ENCODE measurements around the gene KRTAP4-12.
"Not testable (repeated sequence)": the region's sequence is repeated elsewhere in the genome, so short reads cannot be mapped to it uniquely, and the experiment has no call there.

- not testable (repeated sequence) for TF ChIP-seq CTCF (IDR thresholded peaks at IDR 0.05; ENCODE audit: poor library complexity, severe bottlenecking); EZH2 (IDR thresholded peaks at IDR 0.05; ENCODE audit: borderline replicate concordance, insufficient read depth, low read length, poor library complexity, severe bottlenecking); POLR2AphosphoS5 (IDR thresholded peaks at IDR 0.05); EP300 (conservative IDR thresholded peaks at IDR 0.05; ENCODE audit: poor library complexity, severe bottlenecking); SMC3 (conservative IDR thresholded peaks at IDR 0.05; ENCODE audit: poor library complexity); REST (IDR thresholded peaks at IDR 0.05; ENCODE audit: borderline replicate concordance)
Measured at GRCh38 chr17:41160190-41160589, 36.2 kb upstream of the KRTAP4-12 start.

All from neural cell (in vitro differentiated cells).